Ishikawa (cell line): ENCODE data around the gene PDE2A.

ENCODE experiments used
- CEBPB ChIP-seq: IDR thresholded peaks from 2 replicates; pipeline ENCODE4 v1.6.1; 2012
- CREB1 ChIP-seq: IDR thresholded peaks from 2 replicates; pipeline ENCODE4 v1.6.1; 2012; ENCODE audit warnings: low read depth
- EGR1 ChIP-seq: IDR thresholded peaks from 2 replicates; pipeline ENCODE4 v1.6.1; 2012
- EP300 ChIP-seq: IDR thresholded peaks from 2 replicates; pipeline ENCODE4 v1.6.1; 2012; ENCODE audit warnings: borderline replicate concordance
- FOXM1 ChIP-seq: IDR thresholded peaks from 2 replicates; pipeline ENCODE4 v1.6.1; 2012; ENCODE audit warnings: low read depth, borderline replicate concordance
- NFIC ChIP-seq: IDR thresholded peaks from 2 replicates; pipeline ENCODE4 v1.6.1; 2012
- RAD21 ChIP-seq: IDR thresholded peaks from 2 replicates; pipeline ENCODE4 v1.6.1; 2012; ENCODE audit warnings: low read depth
- TAF1 ChIP-seq: IDR thresholded peaks from 2 replicates; pipeline ENCODE4 v1.6.1; 2012; ENCODE audit warnings: low read depth, mild to moderate bottlenecking
- TCF12 ChIP-seq: IDR thresholded peaks from 2 replicates; pipeline ENCODE4 v1.6.1; 2012; ENCODE audit warnings: low read depth
- TEAD4 ChIP-seq: IDR thresholded peaks from 2 replicates; pipeline ENCODE4 v1.6.1; 2012
- YY1 ChIP-seq: IDR thresholded peaks from 2 replicates; pipeline ENCODE4 v1.6.1; 2012; ENCODE audit warnings: low read depth
- ZBTB7A ChIP-seq: IDR thresholded peaks from 2 replicates; pipeline ENCODE4 v1.6.1; 2012; ENCODE audit warnings: low read depth
- TF ChIP-seq, protein P1 (sequence below): IDR thresholded peaks from 2 replicates; pipeline ENCODE4 v1.6.1; 2012
- TF ChIP-seq, protein P2 (sequence below): IDR thresholded peaks from 2 replicates; pipeline ENCODE4 v1.6.1; 2012
- TF ChIP-seq, protein P3 (sequence below): IDR thresholded peaks from 2 replicates; pipeline ENCODE4 v1.6.1; 2012; ENCODE audit warnings: low read depth, mild to moderate bottlenecking

The PDE2A gene

GRCh38 chr11:72687326-72687725 lies 13.1 kb upstream of the PDE2A start:
- TF ChIP-seq TAF1: no peak
- TF ChIP-seq EGR1: no peak
- TF ChIP-seq, protein P1, sequence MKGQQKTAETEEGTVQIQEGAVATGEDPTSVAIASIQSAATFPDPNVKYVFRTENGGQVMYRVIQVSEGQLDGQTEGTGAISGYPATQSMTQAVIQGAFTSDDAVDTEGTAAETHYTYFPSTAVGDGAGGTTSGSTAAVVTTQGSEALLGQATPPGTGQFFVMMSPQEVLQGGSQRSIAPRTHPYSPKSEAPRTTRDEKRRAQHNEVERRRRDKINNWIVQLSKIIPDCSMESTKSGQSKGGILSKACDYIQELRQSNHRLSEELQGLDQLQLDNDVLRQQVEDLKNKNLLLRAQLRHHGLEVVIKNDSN: no peak
- TF ChIP-seq, protein P2, sequence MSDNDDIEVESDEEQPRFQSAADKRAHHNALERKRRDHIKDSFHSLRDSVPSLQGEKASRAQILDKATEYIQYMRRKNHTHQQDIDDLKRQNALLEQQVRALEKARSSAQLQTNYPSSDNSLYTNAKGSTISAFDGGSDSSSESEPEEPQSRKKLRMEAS: no peak
- no peak for TF ChIP-seq ZBTB7A
- no peak for TF ChIP-seq TCF12
- TF ChIP-seq FOXM1: no peak

DNA sequence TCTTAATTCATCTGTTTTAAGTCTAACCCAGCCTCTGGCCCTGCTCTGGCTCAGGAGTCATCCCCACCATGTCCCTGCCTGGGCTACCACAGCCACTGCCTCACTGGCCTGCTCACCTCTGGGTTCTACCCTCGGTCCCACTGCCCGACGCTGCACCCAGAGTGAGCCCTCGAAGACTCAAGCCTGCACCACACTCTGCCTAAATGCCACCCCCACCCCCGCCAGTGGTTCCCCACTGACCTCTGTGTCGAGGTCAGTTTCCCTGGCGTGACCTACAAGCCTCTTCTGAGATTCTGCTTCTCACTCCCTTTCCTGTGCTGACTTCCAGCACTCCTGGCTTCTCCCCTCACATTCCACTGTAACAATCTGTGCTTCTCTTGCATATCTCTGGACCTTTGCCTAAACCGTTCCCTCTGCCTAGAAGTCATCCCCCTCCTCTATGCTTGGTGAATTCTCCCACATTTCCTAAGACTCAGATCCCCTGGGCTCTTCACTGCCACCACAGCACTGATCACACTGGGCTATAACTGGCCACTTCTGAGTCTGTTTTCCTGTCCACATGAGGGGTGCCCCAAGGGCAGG lies 12.5 kb upstream of the PDE2A start:
- no peak for TF ChIP-seq EP300
- TF ChIP-seq, protein P1: no peak
- TF ChIP-seq YY1: no peak
- no peak for TF ChIP-seq FOXM1
- TF ChIP-seq CREB1: no peak
- TF ChIP-seq CEBPB: no peak
- TF ChIP-seq EGR1: no peak

- TF ChIP-seq NFIC: no peak
- TF ChIP-seq, protein P1: no peak
Observed at GRCh38 chr11:72685560-72686480, 11.6 kb upstream of the PDE2A start.

- TF ChIP-seq CREB1: no peak
- TF ChIP-seq TAF1: no peak
- no peak for TF ChIP-seq EGR1
- no peak for TF ChIP-seq NFIC
- TF ChIP-seq RAD21: peak; percentile 53
- no peak for TF ChIP-seq YY1
- TF ChIP-seq TEAD4: no peak
- TF ChIP-seq, protein P3, sequence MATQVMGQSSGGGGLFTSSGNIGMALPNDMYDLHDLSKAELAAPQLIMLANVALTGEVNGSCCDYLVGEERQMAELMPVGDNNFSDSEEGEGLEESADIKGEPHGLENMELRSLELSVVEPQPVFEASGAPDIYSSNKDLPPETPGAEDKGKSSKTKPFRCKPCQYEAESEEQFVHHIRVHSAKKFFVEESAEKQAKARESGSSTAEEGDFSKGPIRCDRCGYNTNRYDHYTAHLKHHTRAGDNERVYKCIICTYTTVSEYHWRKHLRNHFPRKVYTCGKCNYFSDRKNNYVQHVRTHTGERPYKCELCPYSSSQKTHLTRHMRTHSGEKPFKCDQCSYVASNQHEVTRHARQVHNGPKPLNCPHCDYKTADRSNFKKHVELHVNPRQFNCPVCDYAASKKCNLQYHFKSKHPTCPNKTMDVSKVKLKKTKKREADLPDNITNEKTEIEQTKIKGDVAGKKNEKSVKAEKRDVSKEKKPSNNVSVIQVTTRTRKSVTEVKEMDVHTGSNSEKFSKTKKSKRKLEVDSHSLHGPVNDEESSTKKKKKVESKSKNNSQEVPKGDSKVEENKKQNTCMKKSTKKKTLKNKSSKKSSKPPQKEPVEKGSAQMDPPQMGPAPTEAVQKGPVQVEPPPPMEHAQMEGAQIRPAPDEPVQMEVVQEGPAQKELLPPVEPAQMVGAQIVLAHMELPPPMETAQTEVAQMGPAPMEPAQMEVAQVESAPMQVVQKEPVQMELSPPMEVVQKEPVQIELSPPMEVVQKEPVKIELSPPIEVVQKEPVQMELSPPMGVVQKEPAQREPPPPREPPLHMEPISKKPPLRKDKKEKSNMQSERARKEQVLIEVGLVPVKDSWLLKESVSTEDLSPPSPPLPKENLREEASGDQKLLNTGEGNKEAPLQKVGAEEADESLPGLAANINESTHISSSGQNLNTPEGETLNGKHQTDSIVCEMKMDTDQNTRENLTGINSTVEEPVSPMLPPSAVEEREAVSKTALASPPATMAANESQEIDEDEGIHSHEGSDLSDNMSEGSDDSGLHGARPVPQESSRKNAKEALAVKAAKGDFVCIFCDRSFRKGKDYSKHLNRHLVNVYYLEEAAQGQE: no peak
- TF ChIP-seq, protein P2: peak; percentile 26; the same call in 1 of the 2 replicates
- TF ChIP-seq, protein P1: peak; percentile 58
- TF ChIP-seq CEBPB: no peak
- TF ChIP-seq EP300: no peak
Observed at GRCh38 chr11:72684236-72684912, 10.2 kb upstream of the PDE2A start.

DNA sequence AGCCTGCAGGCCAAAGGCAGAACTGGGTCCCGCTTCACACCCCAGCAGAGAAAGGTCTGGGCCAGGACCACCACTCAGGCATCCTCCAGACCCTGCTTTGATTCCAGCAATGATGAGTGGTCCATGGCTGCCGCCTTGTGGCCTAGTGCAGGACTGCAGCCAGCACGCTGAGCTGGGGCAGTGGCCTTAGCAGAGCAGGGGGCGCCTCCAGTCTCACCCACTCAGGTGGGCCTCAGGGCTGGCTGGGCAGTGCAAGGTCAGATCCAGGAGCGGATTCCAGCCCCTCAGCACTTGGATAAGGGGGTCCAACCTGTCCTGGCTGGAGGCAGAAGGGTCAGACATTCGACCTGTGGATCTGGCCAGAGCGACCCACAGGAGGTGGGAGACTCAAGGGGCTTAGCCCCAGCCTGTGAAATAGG lies 9.6 kb upstream of the PDE2A start:
- TF ChIP-seq, protein P1: no peak
- TF ChIP-seq CEBPB (no peak), RAD21 (peak; percentile 79), FOXM1 (no peak)

- no peak for TF ChIP-seq EGR1
- no peak for TF ChIP-seq NFIC
- no peak for TF ChIP-seq YY1
- no peak for TF ChIP-seq TEAD4
Observed at GRCh38 chr11:72682858-72683243, 8.6 kb upstream of the PDE2A start.
